ENCODE data around the gene FNDC11. TPM values are rescaled to one million over a fixed set of nuclear protein-coding genes. Genes with fewer than 3 reads are reported as not detected.

The FNDC11 gene
- total RNA-seq, 1 experiment from 2014 or later = not detected

- no peak for DNase-seq
- H3K36me3 Mint-ChIP-seq (ENCODE audit: insufficient read depth, unreplicated experiment) = peaks cover 84% of the 10 kb centered on the region
- intact Hi-C loops (cut with micrococcal nuclease; ENCODE audit: unreplicated experiment) = no loop called here
- H3K9me3 Mint-ChIP-seq (ENCODE audit: low read depth, unreplicated experiment) = no peaks in the 10 kb centered on the region
- no peak for TF ChIP-seq CTCF (IDR thresholded peaks at IDR 0.05; ENCODE audit: unreplicated experiment)
- peaks cover 24% of the 10 kb centered on the region for H3K4me1 Mint-ChIP-seq (ENCODE audit: low read depth, unreplicated experiment)
- no peaks in the 10 kb centered on the region for H3K27me3 Mint-ChIP-seq (ENCODE audit: unreplicated experiment)
- H3K4me3 Mint-ChIP-seq (ENCODE audit: low read depth, unreplicated experiment) = no peak overlapping the region
- peak overlapping the region; percentile 7 for H3K27ac Mint-ChIP-seq (ENCODE audit: unreplicated experiment)
- BruUV-seq (replicated peaks) = no TSS peak
- CTCF ChIA-PET = interaction anchor here (0.8 kb wide), 1 partner anchor 9 kb away, joined by 8 read pairs; no protein-coding TSS in a partner anchor
Measured at GRCh38 chr20:63527184-63527583, 26.8 kb upstream of the FNDC11 start.

DNA sequence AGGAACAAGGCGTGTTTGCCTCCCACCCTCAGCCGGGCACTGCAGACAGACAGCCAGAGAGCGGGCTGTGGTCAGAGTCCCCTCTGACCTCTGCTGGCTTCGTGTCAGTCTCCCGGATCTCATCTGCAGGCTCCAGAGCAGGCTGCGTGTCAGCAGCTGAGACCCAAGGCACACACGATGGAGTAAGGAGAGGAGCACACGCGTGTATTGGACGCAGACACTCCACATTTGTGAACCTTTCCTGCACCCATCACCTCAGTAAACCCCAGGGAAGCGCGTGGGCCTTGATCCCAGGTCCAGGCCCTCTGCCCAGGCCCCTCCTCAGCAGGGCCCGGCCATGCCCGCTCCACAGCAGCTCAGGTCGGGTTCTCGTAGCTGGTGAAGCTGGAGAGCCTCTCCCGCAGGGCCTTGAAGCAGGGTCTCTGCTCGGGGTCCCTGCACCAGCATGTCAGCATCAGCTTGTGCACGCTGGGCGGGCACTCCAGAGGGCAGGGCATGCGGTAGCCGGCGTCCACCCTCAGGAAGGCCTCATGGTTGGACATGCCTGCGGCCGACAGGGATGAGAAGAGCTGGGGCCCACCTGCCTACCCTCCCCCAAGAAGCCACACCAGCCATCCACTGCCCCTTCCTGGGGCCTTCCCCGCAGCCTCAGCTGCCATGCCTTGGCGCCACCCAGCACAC, 24.6 kb upstream of the FNDC11 start:
- no peaks in the 10 kb centered on the region for H3K9me3 Mint-ChIP-seq (ENCODE audit: low read depth, unreplicated experiment)
- peaks cover 82% of the 10 kb centered on the region for H3K36me3 Mint-ChIP-seq (ENCODE audit: insufficient read depth, unreplicated experiment)
- peak overlapping the region; percentile 43 for H3K27ac Mint-ChIP-seq (ENCODE audit: unreplicated experiment)
- intact Hi-C loops (cut with micrococcal nuclease; ENCODE audit: unreplicated experiment) = no loop called here
- TF ChIP-seq CTCF (IDR thresholded peaks at IDR 0.05; ENCODE audit: unreplicated experiment) = no peak
- H3K4me3 Mint-ChIP-seq (ENCODE audit: low read depth, unreplicated experiment) = no peak overlapping the region
- H3K27me3 Mint-ChIP-seq (ENCODE audit: unreplicated experiment) = no peaks in the 10 kb centered on the region
- CTCF ChIA-PET = interaction anchor here (1.1 kb wide), 1 partner anchor 33 kb away, joined by 3 read pairs; no protein-coding TSS in a partner anchor
- peaks cover 33% of the 10 kb centered on the region for H3K4me1 Mint-ChIP-seq (ENCODE audit: low read depth, unreplicated experiment)
- no TSS peak for BruUV-seq (replicated peaks)
- DNase-seq = no peak

GRCh38 chr20:63529861-63530787, 23.8 kb upstream of the FNDC11 start:
- no peaks in the 10 kb centered on the region for H3K27me3 Mint-ChIP-seq (ENCODE audit: unreplicated experiment)
- intact Hi-C loops (cut with micrococcal nuclease; ENCODE audit: unreplicated experiment) = no loop called here
- CTCF ChIA-PET = no interaction called here
- BruUV-seq (replicated peaks) = no TSS peak
- peaks cover 82% of the 10 kb centered on the region for H3K36me3 Mint-ChIP-seq (ENCODE audit: insufficient read depth, unreplicated experiment)
- no peak overlapping the region for H3K4me3 Mint-ChIP-seq (ENCODE audit: low read depth, unreplicated experiment)
- H3K9me3 Mint-ChIP-seq (ENCODE audit: low read depth, unreplicated experiment) = no peaks in the 10 kb centered on the region
- no peak for DNase-seq
- no peak for TF ChIP-seq CTCF (IDR thresholded peaks at IDR 0.05; ENCODE audit: unreplicated experiment)
- H3K4me1 Mint-ChIP-seq (ENCODE audit: low read depth, unreplicated experiment) = peaks cover 33% of the 10 kb centered on the region
- peak overlapping the region; percentile 56 for H3K27ac Mint-ChIP-seq (ENCODE audit: unreplicated experiment)

DNA sequence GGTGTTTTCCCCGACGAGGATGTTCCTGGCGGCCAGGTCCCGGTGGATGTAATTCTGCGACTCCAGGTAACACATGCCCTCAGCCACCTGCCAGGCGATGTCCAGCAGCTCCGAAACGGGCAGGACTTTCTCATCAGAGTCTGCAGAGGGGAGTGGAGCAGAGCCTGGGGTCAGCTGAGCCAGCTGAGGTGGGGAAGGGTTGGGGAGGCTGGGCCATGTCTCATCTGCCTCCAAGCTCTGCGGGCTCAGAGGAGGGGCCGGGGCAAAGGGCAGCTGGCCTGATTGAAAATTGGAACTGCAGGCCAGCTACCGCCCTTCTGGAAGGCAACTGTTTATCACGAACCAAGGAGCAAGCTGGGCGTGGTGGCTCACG, 23.2 kb upstream of the FNDC11 start:
- no peak for TF ChIP-seq CTCF (IDR thresholded peaks at IDR 0.05; ENCODE audit: unreplicated experiment)
- Mint-ChIP-seq H3K27me3 (ENCODE audit: unreplicated experiment) (no peaks in the 10 kb centered on the region), H3K4me1 (ENCODE audit: low read depth, unreplicated experiment) (peaks cover 37% of the 10 kb centered on the region), H3K4me3 (ENCODE audit: low read depth, unreplicated experiment) (no peak overlapping the region), H3K9me3 (ENCODE audit: low read depth, unreplicated experiment) (no peaks in the 10 kb centered on the region), H3K36me3 (ENCODE audit: insufficient read depth, unreplicated experiment) (peaks cover 80% of the 10 kb centered on the region), H3K27ac (ENCODE audit: unreplicated experiment) (no peak overlapping the region)
- intact Hi-C loops (cut with micrococcal nuclease; ENCODE audit: unreplicated experiment) = no loop called here
- DNase-seq = peak; percentile 6
- CTCF ChIA-PET = no interaction called here
- no TSS peak for BruUV-seq (replicated peaks)

Data from Calu3 (cell line).